Endothelial cell of umbilical vein (primary cell): ENCODE results near the gene TEAD2. TPM values are rescaled to one million over a fixed set of nuclear protein-coding genes. Genes with fewer than 3 reads are reported as not detected.

Source experiments
- BruUV-seq: library from RNA; stranded (reverse); fragments of 400-500 nt; replicated peaks from 2 replicates; lab custom pipeline; 2021; lab: Mats Ljungman, UMichigan
- CTCF ChIA-PET: fragments of 300-600, 350-600 bp; sonication (Branson Sonifier 250); formaldehyde crosslinking; loops from one replicate; lab custom pipeline; 2021; ENCODE audit warnings: antibody characterized with exemption, inconsistent platforms; lab: Charles Lee
- POLR2A ChIA-PET: fragments of 300-600, 350-600 bp; sonication (Branson Sonifier 250); formaldehyde crosslinking; loops from one replicate; lab custom pipeline; 2021; ENCODE audit warnings: antibody characterized with exemption, inconsistent platforms; lab: Charles Lee
- DNase-seq: peaks from one replicate; pipeline ENCODE4 v3.0.0-alpha.2; 2011; ENCODE audit warnings: low read depth, low spot score
- FAIRE-seq: peaks from 2 replicates; lab custom pipeline; 2011; peaks lifted over from hg19 to GRCh38; lab: Jason Lieb, UNC
- H2AFZ ChIP-seq: 2 replicates; pipeline ENCODE4 v1.6.0; 2012; ENCODE audit warnings: low read depth, low read length, control low read depth, inconsistent platforms
- H3K27ac ChIP-seq: 2 replicates; pipeline ENCODE4 v1.5.1; 2011; ENCODE audit warnings: low read depth, mild to moderate bottlenecking, control low read depth, low read length, moderate library complexity; ENCODE audit not compliant: insufficient read depth
- H3K27me3 ChIP-seq, 2 experiments: 2 replicates each; pipeline versions ENCODE4 v1.6.0 to v1.6.1; 2011; ENCODE audit warnings: low read length in 2 of 2, mixed read lengths in 1 of 2; ENCODE audit not compliant: control insufficient read depth in 2 of 2, insufficient read depth in 2 of 2
- H3K36me3 ChIP-seq, 2 experiments: 2 replicates in 1 of 2; 3 replicates in 1 of 2; pipeline ENCODE4 v1.5.1; 2011; ENCODE audit warnings: low read length in 2 of 2, mild to moderate bottlenecking in 1 of 2, moderate library complexity in 1 of 2; ENCODE audit not compliant: control insufficient read depth in 2 of 2, insufficient read depth in 2 of 2; ENCODE audit errors: extremely low read depth in 1 of 2
- H3K4me1 ChIP-seq: 3 replicates; pipeline ENCODE4 v1.5.1; 2011; ENCODE audit warnings: mild to moderate bottlenecking, low read length; ENCODE audit not compliant: control insufficient read depth, insufficient read depth; ENCODE audit errors: extremely low read depth
- H3K4me2 ChIP-seq: 2 replicates; pipeline ENCODE4 v1.6.1; 2011; ENCODE audit warnings: low read length, control low read depth, mixed read lengths; ENCODE audit not compliant: insufficient read depth
- H3K4me3 ChIP-seq, 3 experiments: fragments of 200-600 bp in 1 of 3; sonication (generic), shearing (Covaris generic) in 1 of 3; replicated peaks in 1 of 3; 2 replicates each; pipeline ENCODE4 v1.5.1; 2011 to 2016; ENCODE audit warnings: control low read depth in 3 of 3, low read length in 3 of 3, mild to moderate bottlenecking in 2 of 3, inconsistent platforms in 1 of 3, low read depth in 1 of 3, moderate library complexity in 1 of 3; ENCODE audit not compliant: insufficient read depth in 1 of 3
- H3K79me2 ChIP-seq: 2 replicates; pipeline ENCODE4 v1.6.0; 2012; ENCODE audit warnings: low read length, inconsistent platforms; ENCODE audit not compliant: control insufficient read depth, insufficient read depth
- H3K9ac ChIP-seq: replicated peaks from 2 replicates; pipeline ENCODE3; 2011; ENCODE audit warnings: low read length, control low read depth; ENCODE audit not compliant: insufficient read depth; ENCODE audit errors: extremely low read depth
- H3K9me1 ChIP-seq: replicated peaks from 3 replicates; pipeline ENCODE4 v1.6.0; 2011; ENCODE audit warnings: mild to moderate bottlenecking, low read length; ENCODE audit not compliant: control insufficient read depth, insufficient read depth; ENCODE audit errors: extremely low read depth
- H3K9me3 ChIP-seq: replicated peaks from 2 replicates; pipeline ENCODE4 v1.5.1; 2012; ENCODE audit warnings: low read length, inconsistent platforms; ENCODE audit not compliant: control insufficient read depth, insufficient read depth
- H4K20me1 ChIP-seq: replicated peaks from 2 replicates; pipeline ENCODE3; 2011; ENCODE audit warnings: mild to moderate bottlenecking, low read length; ENCODE audit not compliant: control insufficient read depth, insufficient read depth; ENCODE audit errors: extremely low read depth
- CTCF ChIP-seq, 2 donors: IDR thresholded peaks; 1 replicate in 1 of 2; 2 replicates in 1 of 2; pipeline ENCODE4 v1.5.1; 2011; ENCODE audit warnings: low read length in 2 of 2, mild to moderate bottlenecking in 2 of 2, moderate library complexity in 2 of 2, control low read depth in 1 of 2, inconsistent platforms in 1 of 2, low read depth in 1 of 2; ENCODE audit not compliant: insufficient read depth in 1 of 2; ENCODE audit errors: extremely low read depth in 1 of 2
- EZH2 ChIP-seq: IDR thresholded peaks from 2 replicates; pipeline ENCODE4 v1.6.1; 2012; ENCODE audit warnings: borderline replicate concordance, low read depth, mild to moderate bottlenecking, moderate library complexity, low read length, inconsistent platforms; ENCODE audit not compliant: severe bottlenecking
- FOS ChIP-seq: IDR thresholded peaks from 2 replicates; pipeline ENCODE4 v1.6.1; 2011; ENCODE audit warnings: mild to moderate bottlenecking, low read length, moderate library complexity, borderline replicate concordance; ENCODE audit not compliant: insufficient read depth
- GATA2 ChIP-seq: IDR thresholded peaks from 2 replicates; pipeline ENCODE4 v1.7.0; 2011; ENCODE audit warnings: low read depth, mild to moderate bottlenecking, moderate library complexity, mixed read lengths, low read length; ENCODE audit not compliant: insufficient read length, insufficient read depth
- JUN ChIP-seq: IDR thresholded peaks from 2 replicates; pipeline ENCODE4 v1.6.1; 2011; ENCODE audit warnings: borderline replicate concordance, low read depth; ENCODE audit not compliant: insufficient read length, insufficient read depth
- MAX ChIP-seq: IDR thresholded peaks from 2 replicates; pipeline ENCODE4 v1.6.1; 2011; ENCODE audit not compliant: insufficient read depth, insufficient read length
- MYC ChIP-seq: IDR thresholded peaks from one replicate; pipeline ENCODE4 v1.6.1; 2011; ENCODE audit warnings: mild to moderate bottlenecking, low read depth, low read length
- POLR2A ChIP-seq: IDR thresholded peaks from 2 replicates; pipeline ENCODE4 v1.6.1; 2012; ENCODE audit warnings: low read depth, mild to moderate bottlenecking, control low read depth, low read length
- POLR2AphosphoS5 ChIP-seq: IDR thresholded peaks from 2 replicates; pipeline ENCODE4 v1.6.1; 2012; ENCODE audit warnings: low read depth, mild to moderate bottlenecking, control low read depth, low read length, moderate library complexity; ENCODE audit not compliant: insufficient read depth
- dilution Hi-C: fragments of 300-500 bp; cut with MboI; formaldehyde crosslinking; loops from one replicate; pipeline ENCODE4 v1.15.0; 2019; ENCODE audit warnings: low sequenced_read_pairs; ENCODE audit not compliant: extremely low pct_ligation_motif_present
- intact Hi-C: fragments of 100-400 bp; cut with micrococcal nuclease; formaldehyde crosslinking; loops from one replicate; pipeline ENCODE4 v1.10.0; 2022
- polyA plus RNA-seq, 4 experiments: library from polyadenylated mRNA; depleted of rRNA in 3 of 4; stranded (reverse) in 3 of 4; unstranded in 1 of 4; fragments of >200 nt; gene quantifications; 2 replicates each; pipeline versions ENCODE4 v1.2.1 to v1.2.3, GENCODE V29; 2011 to 2012; ENCODE audit warnings: missing spikeins in 1 of 4
- total RNA-seq: library from RNA; stranded (reverse); gene quantifications from 2 replicates; pipeline ENCODE4 v1.2.3, GENCODE V29; 2021

Gene TEAD2
- total and polyA plus RNA-seq, 2 donors (not counting 3 experiments of a cell fraction or from before 2014, with no cell fraction given), result 60.9 to 89.4 TPM

GRCh38 chr19:49398001-49398615 is 35.9 kb upstream of the TEAD2 start:
- no peak overlapping the region for H3K9ac ChIP-seq
- peaks cover 0 to 2% of the 10 kb centered on the region in 2 experiments for H3K27me3 ChIP-seq
- BruUV-seq, result no TSS peak
- no peaks in the 10 kb centered on the region for H3K36me3 ChIP-seq
- H3K4me2 ChIP-seq, result no peak overlapping the region
- no peak overlapping the region for H3K27ac ChIP-seq
- no peak for DNase-seq
- no peaks in the 10 kb centered on the region for H3K9me3 ChIP-seq
- POLR2A ChIA-PET, result no interaction called here
- TF ChIP-seq JUN, result no peak
- no peak for TF ChIP-seq MYC
- no peak for TF ChIP-seq GATA2
- TF ChIP-seq POLR2AphosphoS5, result no peak
- TF ChIP-seq MAX, result no peak
- no peak for TF ChIP-seq FOS
- TF ChIP-seq CTCF (IDR thresholded peaks at IDR 0.05; ENCODE audit: extremely low read depth in 1 of 2, insufficient read depth in 1 of 2, low read depth in 1 of 2, low read length in 2 of 2), result no peak
- no peak for TF ChIP-seq EZH2
- no peak for TF ChIP-seq POLR2A
- no peaks in the 10 kb centered on the region for H3K9me1 ChIP-seq
- intact Hi-C loops (no loop called here), dilution Hi-C loops (no loop called here)
- H3K79me2 ChIP-seq, result no peaks in the 10 kb centered on the region
- no peaks in the 10 kb centered on the region for H3K4me1 ChIP-seq
- H4K20me1 ChIP-seq, result no peaks in the 10 kb centered on the region
- CTCF ChIA-PET, result no interaction called here
- FAIRE-seq, result no peak
- no peak overlapping the region for H2AFZ ChIP-seq
- no peak overlapping the region for H3K4me3 ChIP-seq
